G401 (cell line): ENCODE data around the gene MARS2. TPM values are rescaled to one million over a fixed set of nuclear protein-coding genes. Genes with fewer than 3 reads are reported as not detected.
"Not testable (repeated sequence)": the region's sequence is repeated elsewhere in the genome, so short reads cannot be mapped to it uniquely, and the experiment has no call there.

ENCODE experiments used
- DNase-seq: peaks from one replicate; pipeline ENCODE4 v3.0.0-alpha.2; 2015; ENCODE audit warnings: low spot score
- in situ Hi-C: cut with HindIII; loops from 2 replicates; pipeline ENCODE4 v1.10.0; 2016; ENCODE audit warnings: low sequenced_read_pairs, mixed read lengths
- total RNA-seq: library from RNA; depleted of rRNA; stranded (reverse); fragments of >200 nt; shearing (Covaris generic); gene quantifications from 2 replicates; pipeline ENCODE4 v1.2.3, GENCODE V29; 2014; rRNA removed

The MARS2 gene
- total RNA-seq, result 9.9 and 13.4 TPM in 2 replicates

- DNase-seq, result peak; percentile 89
- in situ Hi-C loops, result no loop called here
Observed at GRCh38 chr2:197705121-197705911, at the start of gene MARS2. TSS of gene MARS2 (plus strand) at chr2:197705369. CDS start at chr2:197705406, 37 bp downstream.

GRCh38 chr2:197657562-197657961 is 47.6 kb upstream of the MARS2 start:
- in situ Hi-C loops, result no loop called here
- DNase-seq, result no peak

GRCh38 chr2:197661626-197662025 is 43.5 kb upstream of the MARS2 start:
- in situ Hi-C loops, result no loop called here
- DNase-seq, result no peak

GRCh38 chr2:197666277-197666676 is 38.9 kb upstream of the MARS2 start:
- no peak for DNase-seq
- in situ Hi-C loops, result no loop called here

GRCh38 chr2:197668296-197668695 is 36.9 kb upstream of the MARS2 start:
- in situ Hi-C loops, result no loop called here
- DNase-seq, result no peak

GRCh38 chr2:197669077-197669476 is 36.1 kb upstream of the MARS2 start:
- DNase-seq, result no peak
- in situ Hi-C loops, result no loop called here

- DNase-seq, result no peak
- in situ Hi-C loops, result no loop called here
Observed at GRCh38 chr2:197672371-197672893, 32.7 kb upstream of the MARS2 start.

GRCh38 chr2:197673106-197673505 is 32.1 kb upstream of the MARS2 start:
- DNase-seq, result no peak
- in situ Hi-C loops, result no loop called here

GRCh38 chr2:197673606-197674005 is 31.6 kb upstream of the MARS2 start:
- in situ Hi-C loops, result no loop called here
- DNase-seq, result no peak

GRCh38 chr2:197674060-197674459 is 31.1 kb upstream of the MARS2 start:
- no peak for DNase-seq
- in situ Hi-C loops, result no loop called here

- in situ Hi-C loops, result no loop called here
- peak; percentile 27 for DNase-seq
Observed at GRCh38 chr2:197674591-197674990, 30.6 kb upstream of the MARS2 start.

- in situ Hi-C loops, result no loop called here
- no peak for DNase-seq
Observed at GRCh38 chr2:197675246-197675645, 29.9 kb upstream of the MARS2 start, which contains the start of gene RFTN2. TSS of gene RFTN2 (minus strand) at chr2:197675587. CDS start at chr2:197675458, 129 bp downstream.

- DNase-seq, result peak; percentile 7
- in situ Hi-C loops, result no loop called here
Observed at GRCh38 chr2:197675711-197676188, 29.4 kb upstream of the MARS2 start.

GRCh38 chr2:197677056-197677455 is 28.1 kb upstream of the MARS2 start:
- in situ Hi-C loops, result no loop called here
- DNase-seq, result no peak

- in situ Hi-C loops, result no loop called here
- no peak for DNase-seq
Observed at GRCh38 chr2:197677483-197677882, 27.7 kb upstream of the MARS2 start.

- DNase-seq, in situ Hi-C loops: not testable (repeated sequence)
Observed at GRCh38 chr2:197695206-197695605, 10.0 kb upstream of the MARS2 start.

GRCh38 chr2:197695971-197696370 is 9.2 kb upstream of the MARS2 start:
- DNase-seq, in situ Hi-C loops: not testable (repeated sequence)

GRCh38 chr2:197696571-197696970 is 8.6 kb upstream of the MARS2 start:
- in situ Hi-C loops, DNase-seq: not testable (repeated sequence)

GRCh38 chr2:197699724-197700123 is 5.4 kb upstream of the MARS2 start:
- DNase-seq, in situ Hi-C loops: not testable (repeated sequence)

- DNase-seq, result no peak
- in situ Hi-C loops, result no loop called here
Observed at GRCh38 chr2:197700960-197701359, 4.2 kb upstream of the MARS2 start.
